ENCODE data around the gene OAS3.

GRCh38 chr12:113005762-113006161 is 67.5 kb downstream of the OAS3 start:
- TF ChIP-seq CTCF (IDR thresholded peaks at IDR 0.05 in 2 of 3, conservative IDR thresholded peaks at IDR 0.05 in 1 of 3; ENCODE audit: control insufficient read depth in 2 of 3, extremely low read depth in 1 of 3, insufficient read depth in 1 of 3, low read depth in 3 of 3, low read length in 3 of 3) (peak; percentile 13 to 38 (median 20); a peak in 2 of 6 replicates), RAD21 (IDR thresholded peaks at IDR 0.05; ENCODE audit: insufficient read depth, low read depth, low read length) (0 out of 2 replicates have a peak, but pooled peaks have one; percentile 22), BRCA1 (IDR thresholded peaks at IDR 0.05; ENCODE audit: low read depth, low read length) (no peak), E2F4 (IDR thresholded peaks at IDR 0.05; ENCODE audit: low read depth, low read length) (no peak), DPF2 (IDR thresholded peaks at IDR 0.05) (no peak), SMC3 (IDR thresholded peaks at IDR 0.05; ENCODE audit: borderline replicate concordance, low read length) (no peak)
